Measurements from ENCODE around the gene DLGAP4.
A peak's percentile ranks its signal among the peaks of the same experiment; 100 is the strongest.

DLGAP4 gene

GRCh38 chr20:36305602-36306551 lies at the start of gene DLGAP4:
Gene DLGAP4 (plus strand): TSS chr20:36306339. CDS start chr20:36431718, 125,379 bp downstream.
- no peak within 1 kb of the TSS for H3K27ac ChIP-seq
- TF ChIP-seq Cebpa-rat (IDR thresholded peaks at IDR 0.05): no peak
- no peaks in the 10 kb centered on the region for H3K36me3 ChIP-seq
- H3K4me3 ChIP-seq: peak within 1 kb of the TSS; percentile 48; the same call in 1 of the 2 replicates
- peaks cover 45% of the 10 kb centered on the region; the same call in 1 of the 2 replicates for H4K20me1 ChIP-seq
- H3K9me3 ChIP-seq: no peaks in the 10 kb centered on the region
- peak within 1 kb of the TSS; percentile 57 for H3K4me2 ChIP-seq
- H3K4me1 ChIP-seq: no peaks in the 10 kb centered on the region
- H3K9ac ChIP-seq: no peak within 1 kb of the TSS
- H3K27me3 ChIP-seq: peaks cover 73% of the 10 kb centered on the region

GRCh38 chr20:36259177-36260061 lies 46.7 kb upstream of the DLGAP4 start:
- Histone ChIP-seq H3K27ac (no peak overlapping the region), H3K4me3 (no peak overlapping the region), H4K20me1 (peaks cover 20% of the 10 kb centered on the region), H3K9me3 (no peaks in the 10 kb centered on the region), H3K36me3 (peaks cover 39% of the 10 kb centered on the region), H3K9ac (no peak overlapping the region), H3K4me1 (no peaks in the 10 kb centered on the region), H3K27me3 (no peaks in the 10 kb centered on the region), H3K4me2 (no peak overlapping the region)
- TF ChIP-seq Cebpa-rat (IDR thresholded peaks at IDR 0.05): no peak

- no peak overlapping the region for H3K9ac ChIP-seq
- no peaks in the 10 kb centered on the region for H3K27me3 ChIP-seq
- H3K4me3 ChIP-seq: no peak overlapping the region
- H4K20me1 ChIP-seq: peaks cover 12% of the 10 kb centered on the region; the same call in 1 of the 2 replicates
- no peaks in the 10 kb centered on the region for H3K4me1 ChIP-seq
- no peak overlapping the region for H3K4me2 ChIP-seq
- TF ChIP-seq Cebpa-rat (IDR thresholded peaks at IDR 0.05): no peak
- H3K27ac ChIP-seq: no peak overlapping the region
- H3K9me3 ChIP-seq: no peaks in the 10 kb centered on the region
- peaks cover 30% of the 10 kb centered on the region for H3K36me3 ChIP-seq
Measured at GRCh38 chr20:36260316-36260715, 45.8 kb upstream of the DLGAP4 start.

GRCh38 chr20:36261389-36262105 lies 44.6 kb upstream of the DLGAP4 start:
- Histone ChIP-seq H4K20me1 (no peaks in the 10 kb centered on the region), H3K27me3 (no peaks in the 10 kb centered on the region), H3K4me1 (no peaks in the 10 kb centered on the region), H3K4me2 (no peak overlapping the region), H3K9me3 (no peaks in the 10 kb centered on the region), H3K9ac (no peak overlapping the region), H3K4me3 (no peak overlapping the region), H3K27ac (no peak overlapping the region), H3K36me3 (peaks cover 18% of the 10 kb centered on the region)
- TF ChIP-seq Cebpa-rat (IDR thresholded peaks at IDR 0.05): no peak

DNA sequence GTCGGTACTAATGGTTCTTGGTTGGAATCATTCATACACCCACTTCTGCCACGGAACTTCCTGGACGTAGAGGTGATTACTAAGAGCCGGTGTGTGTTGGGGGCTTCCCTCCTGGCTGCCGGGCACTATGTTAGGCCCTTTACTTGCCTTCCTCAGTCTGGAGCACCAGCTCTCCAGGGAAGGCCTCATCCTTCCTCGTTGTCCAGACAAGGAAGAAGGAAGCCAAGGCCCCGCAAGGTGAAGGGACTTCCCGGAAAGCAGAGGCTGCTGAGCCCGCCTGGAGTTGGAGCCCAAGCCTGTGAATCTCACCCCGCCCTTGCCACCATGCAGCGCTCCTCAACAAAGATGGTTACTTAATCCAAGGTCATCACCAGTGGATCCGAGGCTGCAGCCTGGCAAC lies 43.7 kb upstream of the DLGAP4 start:
- Histone ChIP-seq H3K27ac (no peak overlapping the region), H3K4me3 (no peak overlapping the region), H3K27me3 (no peaks in the 10 kb centered on the region), H4K20me1 (no peaks in the 10 kb centered on the region), H3K9me3 (no peaks in the 10 kb centered on the region), H3K9ac (no peak overlapping the region), H3K4me1 (no peaks in the 10 kb centered on the region), H3K4me2 (no peak overlapping the region), H3K36me3 (peaks cover 9% of the 10 kb centered on the region)
- no peak for TF ChIP-seq Cebpa-rat (IDR thresholded peaks at IDR 0.05)

- Histone ChIP-seq H3K27ac (no peak overlapping the region), H3K4me1 (no peaks in the 10 kb centered on the region), H4K20me1 (no peaks in the 10 kb centered on the region), H3K4me3 (no peak overlapping the region), H3K9ac (no peak overlapping the region), H3K4me2 (no peak overlapping the region), H3K9me3 (no peaks in the 10 kb centered on the region), H3K36me3 (no peaks in the 10 kb centered on the region), H3K27me3 (no peaks in the 10 kb centered on the region)
- no peak for TF ChIP-seq Cebpa-rat (IDR thresholded peaks at IDR 0.05)
Measured at GRCh38 chr20:36264426-36265246, 41.5 kb upstream of the DLGAP4 start.

GRCh38 chr20:36266189-36266588 lies 40.0 kb upstream of the DLGAP4 start:
- Histone ChIP-seq H3K9ac (no peak overlapping the region), H3K4me2 (no peak overlapping the region), H3K9me3 (no peaks in the 10 kb centered on the region), H3K27ac (no peak overlapping the region), H3K4me1 (no peaks in the 10 kb centered on the region), H3K4me3 (no peak overlapping the region), H3K27me3 (no peaks in the 10 kb centered on the region), H3K36me3 (no peaks in the 10 kb centered on the region), H4K20me1 (no peaks in the 10 kb centered on the region)
- TF ChIP-seq Cebpa-rat (IDR thresholded peaks at IDR 0.05): no peak

GRCh38 chr20:36267605-36268381 lies 38.3 kb upstream of the DLGAP4 start:
- Histone ChIP-seq H3K36me3 (no peaks in the 10 kb centered on the region), H3K9ac (no peak overlapping the region), H3K9me3 (no peaks in the 10 kb centered on the region), H4K20me1 (no peaks in the 10 kb centered on the region), H3K4me2 (no peak overlapping the region), H3K4me1 (no peaks in the 10 kb centered on the region), H3K27ac (no peak overlapping the region), H3K4me3 (no peak overlapping the region), H3K27me3 (no peaks in the 10 kb centered on the region)
- TF ChIP-seq Cebpa-rat (IDR thresholded peaks at IDR 0.05): no peak
